Measurements from ENCODE around the gene NACC2.

NACC2 gene

GRCh38 chr9:135990468-135991429 lies 104.3 kb downstream of the NACC2 start:
- no peak for DNase-seq

- DNase-seq, result no peak
Observed at GRCh38 chr9:135989722-135990467, 105.2 kb downstream of the NACC2 start.

GRCh38 chr9:135989157-135989556 lies 105.9 kb downstream of the NACC2 start:
- DNase-seq, result no peak

GRCh38 chr9:135988493-135988892 lies 106.6 kb downstream of the NACC2 start:
- no peak for DNase-seq

GRCh38 chr9:135987838-135988404 lies 107.2 kb downstream of the NACC2 start:
- DNase-seq, result no peak

- no peak for DNase-seq
Observed at GRCh38 chr9:135986605-135987004, 108.5 kb downstream of the NACC2 start.

GRCh38 chr9:135985889-135986288 lies 109.2 kb downstream of the NACC2 start:
- no peak for DNase-seq

GRCh38 chr9:135985459-135985774 lies 109.7 kb downstream of the NACC2 start:
- DNase-seq, result no peak

GRCh38 chr9:135984072-135984710 lies 110.9 kb downstream of the NACC2 start:
- DNase-seq, result no peak

GRCh38 chr9:135983208-135984071 lies 111.6 kb downstream of the NACC2 start:
- DNase-seq, result no peak

- no peak for DNase-seq
Observed at GRCh38 chr9:135982499-135983207, 112.4 kb downstream of the NACC2 start.

GRCh38 chr9:135980926-135981630 lies 114.0 kb downstream of the NACC2 start:
- DNase-seq, result no peak

GRCh38 chr9:135979547-135980166 lies 115.4 kb downstream of the NACC2 start:
- DNase-seq, result no peak

- DNase-seq, result no peak
Observed at GRCh38 chr9:135978642-135979546, 116.2 kb downstream of the NACC2 start.

- no peak for DNase-seq
Observed at GRCh38 chr9:135976944-135977343, 118.1 kb downstream of the NACC2 start.

- DNase-seq, result no peak
Observed at GRCh38 chr9:135976531-135976930, 118.6 kb downstream of the NACC2 start.

GRCh38 chr9:135975834-135976233 lies 119.3 kb downstream of the NACC2 start:
- no peak for DNase-seq

GRCh38 chr9:135974220-135974573 lies 120.9 kb downstream of the NACC2 start:
- DNase-seq, result no peak

Data from KG1 (cell line).